AG09309 (cell line): ENCODE measurements around the gene HSFX3.
"Not testable (repeated sequence)": the region's sequence is repeated elsewhere in the genome, so short reads cannot be mapped to it uniquely, and the experiment has no call there.

Experiments
- DNase-seq: peaks from one replicate; pipeline ENCODE4 v3.0.0-alpha.2; 2010; ENCODE audit warnings: low read depth
- H3K4me3 ChIP-seq: 2 replicates; pipeline ENCODE4 v1.5.1; 2011; ENCODE audit warnings: mild to moderate bottlenecking, low read depth, low read length, moderate library complexity; ENCODE audit not compliant: control insufficient read depth
- CTCF ChIP-seq: IDR thresholded peaks from 2 replicates; pipeline ENCODE4 v1.5.1; 2011; ENCODE audit warnings: mild to moderate bottlenecking, low read depth, low read length, inconsistent platforms; ENCODE audit not compliant: insufficient read depth, control insufficient read depth; ENCODE audit errors: missing control alignments

HSFX3 gene

GRCh38 chrX:149531599-149531998, 18.1 kb downstream of the HSFX3 start:
- no peak for DNase-seq
- no peak for TF ChIP-seq CTCF
- H3K4me3 ChIP-seq, result no peak overlapping the region

GRCh38 chrX:149528381-149528780, 21.3 kb downstream of the HSFX3 start:
- no peak for DNase-seq
- H3K4me3 ChIP-seq, result no peak overlapping the region
- TF ChIP-seq CTCF, result no peak

DNA sequence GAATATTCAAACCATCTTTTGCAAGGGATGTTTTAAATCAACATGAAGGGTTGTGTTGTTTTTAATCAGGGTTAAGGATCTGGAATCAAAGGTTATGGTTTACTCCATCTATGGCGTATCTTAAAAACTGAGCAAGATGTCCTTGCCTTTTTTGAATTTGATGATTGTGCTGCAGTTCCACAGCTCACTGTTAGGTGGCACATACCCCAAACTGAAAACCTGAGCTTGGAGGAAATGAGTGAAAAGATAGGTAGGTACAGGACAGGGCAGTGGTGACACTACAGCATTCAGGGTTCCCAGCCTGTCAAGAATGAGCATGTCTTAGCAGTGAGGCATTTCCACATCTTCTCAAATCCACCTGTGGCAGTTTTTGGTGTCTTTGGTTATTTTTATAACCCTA, 22.0 kb downstream of the HSFX3 start:
- no peak for DNase-seq
- TF ChIP-seq CTCF, result peak; percentile 60
- H3K4me3 ChIP-seq, result no peak overlapping the region

GRCh38 chrX:149526318-149527033, 23.2 kb downstream of the HSFX3 start:
- H3K4me3 ChIP-seq, DNase-seq: not testable (repeated sequence)

DNA sequence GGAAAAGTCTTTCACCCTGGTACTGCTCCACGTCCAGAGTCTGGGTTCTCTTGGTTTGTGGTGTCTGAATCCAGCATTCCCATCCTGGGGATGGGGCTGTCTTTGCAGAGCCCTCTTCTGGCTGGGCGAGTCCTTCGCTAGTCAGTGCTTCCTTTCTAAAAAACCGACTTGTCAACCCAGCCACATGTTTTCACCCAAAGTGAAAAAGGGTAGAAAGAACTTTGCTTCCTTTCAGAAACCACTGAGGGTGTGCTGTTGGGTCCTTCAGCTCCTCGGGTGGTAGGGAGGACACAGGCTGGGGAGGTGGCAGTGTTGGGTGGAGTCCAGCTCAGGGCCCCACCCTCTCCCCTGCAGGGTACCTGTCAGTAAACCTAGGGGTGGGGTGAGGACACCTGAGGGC, 23.8 kb downstream of the HSFX3 start:
- DNase-seq, H3K4me3 ChIP-seq: not testable (repeated sequence)

- H3K4me3 ChIP-seq, DNase-seq: not testable (repeated sequence)
Observed at GRCh38 chrX:149525389-149525788, 24.3 kb downstream of the HSFX3 start.

DNA sequence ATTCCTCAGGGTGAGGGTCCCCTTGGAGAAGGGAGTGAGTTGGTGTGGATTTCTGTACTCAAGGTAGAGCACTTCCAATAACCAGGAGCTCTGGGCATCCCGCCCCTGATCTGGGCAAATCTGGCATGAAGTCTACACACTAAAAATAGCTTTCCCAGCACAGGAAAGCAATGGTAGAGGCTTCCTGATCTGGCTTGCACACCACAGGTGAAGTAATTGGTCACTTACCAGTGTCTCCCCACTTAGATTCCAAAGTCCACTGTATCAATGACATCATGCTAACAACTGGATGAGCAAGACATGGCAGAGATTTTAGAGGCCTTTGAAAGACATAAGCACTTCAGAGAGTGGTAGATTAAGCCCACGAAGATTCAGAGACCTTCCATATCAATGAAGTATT, 26.8 kb downstream of the HSFX3 start:
- no peak for TF ChIP-seq CTCF
- H3K4me3 ChIP-seq, result no peak overlapping the region
- DNase-seq, result no peak

- no peak for DNase-seq
- no peak for TF ChIP-seq CTCF
- no peak overlapping the region for H3K4me3 ChIP-seq
Observed at GRCh38 chrX:149521438-149521837, 28.3 kb downstream of the HSFX3 start.

- not testable (repeated sequence) for H3K4me3 ChIP-seq, DNase-seq
Observed at GRCh38 chrX:149520636-149521277, 29.0 kb downstream of the HSFX3 start.
